MM.1S (cell line): ENCODE measurements around the gene EEPD1.

Source experiments
- CTCF ChIP-seq: fragments of 300-600 bp; sonication (generic); IDR thresholded peaks from 2 replicates; pipeline ENCODE4 v1.5.1; 2016; ENCODE audit warnings: antibody characterized with exemption, low read length, mixed read lengths
- EZH2 ChIP-seq: fragments of 300-600 bp; sonication (generic); optimal IDR thresholded peaks from 2 replicates; pipeline ENCODE3; 2017; ENCODE audit warnings: low read depth, mild to moderate bottlenecking, antibody characterized with exemption, low read length, mixed read lengths
- EZH2phosphoT487 ChIP-seq: fragments of 300-600 bp; sonication (generic); IDR thresholded peaks from 2 replicates; pipeline ENCODE4 v1.6.1; 2018; ENCODE audit warnings: antibody characterized with exemption, low read length

- TF ChIP-seq CTCF (no peak), EZH2 (no peak), EZH2phosphoT487 (no peak)
Observed at GRCh38 chr7:36245684-36246299, 92.7 kb downstream of the EEPD1 start.
